K562 (cell line): Measurements from ENCODE around the gene IRF4. TPM values are rescaled to one million over a fixed set of nuclear protein-coding genes. Genes with fewer than 3 reads are reported as not detected.

ENCODE experiments used
- ATAC-seq: fragments of 200-7000 bp; cut with Tn5 transposase; 3 replicates; pipeline ENCODE4 v1.9.1; 2020; ENCODE audit warnings: moderate library complexity
- BruUV-seq: library from RNA; stranded (reverse); fragments of 400-500 nt; replicated peaks from 2 replicates; lab custom pipeline; 2021; lab: Mats Ljungman, UMichigan
- CTCF ChIA-PET: fragments of 300-600 bp; formaldehyde crosslinking; extraction: SDS; loops from one replicate; lab custom pipeline; 2021; ENCODE audit warnings: low intra/inter-chr PET ratio; lab: Yijun Ruan, JAX
- POLR2A ChIA-PET: fragments of 300-600, 350-650 bp; sonication (Branson Sonifier 250); formaldehyde crosslinking; extraction: SDS; loops from one replicate; lab custom pipeline; 2021; ENCODE audit warnings: antibody characterized with exemption, inconsistent platforms; lab: Yijun Ruan, JAX
- DNase-seq, 4 experiments: peaks; one replicate each; pipeline versions ENCODE4 v3.0.0 to v3.0.0-alpha.2; 2011 to 2018; ENCODE audit warnings: low spot score in 3 of 4, mixed read lengths in 3 of 4; ENCODE audit errors: extremely low read depth in 1 of 4
- FAIRE-seq: peaks from 2 replicates; lab custom pipeline; 2011; peaks lifted over from hg19 to GRCh38; lab: Jason Lieb, UNC
- H2AFZ ChIP-seq: 2 replicates; pipeline ENCODE4 v1.6.0; 2011; ENCODE audit warnings: low read depth, low read length, control low read depth, inconsistent platforms
- H3K27ac ChIP-seq: fragments of 200-600 bp; 3 replicates; pipeline ENCODE4 v1.8.0; 2011; ENCODE audit warnings: low read depth, mild to moderate bottlenecking, control low read depth, inconsistent platforms, low read length, moderate library complexity, mixed read lengths; ENCODE audit errors: extremely low read depth
- H3K27me3 ChIP-seq, 2 experiments: fragments of 300-600 bp in 1 of 2; 2 replicates in 1 of 2; 3 replicates in 1 of 2; pipeline versions ENCODE4 v1.6.0 to v1.8.0; 2011; ENCODE audit warnings: inconsistent platforms in 2 of 2, low read length in 2 of 2, mild to moderate bottlenecking in 1 of 2, mixed read lengths in 1 of 2, moderate library complexity in 1 of 2; ENCODE audit not compliant: control insufficient read depth in 2 of 2, insufficient read depth in 2 of 2
- H3K36me3 ChIP-seq: fragments of 300-600 bp; 3 replicates; pipeline ENCODE4 v1.8.0; 2011; ENCODE audit warnings: mild to moderate bottlenecking, low read length, inconsistent platforms; ENCODE audit not compliant: control insufficient read depth, insufficient read depth
- H3K4me1 ChIP-seq, 2 experiments: fragments of 200-600 bp in 1 of 2; replicated peaks in 1 of 2; 2 replicates in 1 of 2; 3 replicates in 1 of 2; pipeline versions ENCODE4 v1.5.1 to v1.8.0; 2011; ENCODE audit warnings: inconsistent platforms in 2 of 2, low read length in 2 of 2, mild to moderate bottlenecking in 1 of 2, mixed read lengths in 1 of 2, moderate library complexity in 1 of 2; ENCODE audit not compliant: control insufficient read depth in 2 of 2, insufficient read depth in 2 of 2
- H3K4me2 ChIP-seq: 2 replicates; pipeline ENCODE4 v1.6.1; 2011; ENCODE audit warnings: low read length, control low read depth, inconsistent platforms, mixed read lengths; ENCODE audit not compliant: insufficient read depth
- H3K4me3 ChIP-seq: fragments of 200-600 bp; sonication (generic), shearing (Covaris generic); 2 replicates; pipeline ENCODE4 v1.5.1; 2016; ENCODE audit warnings: control low read depth, inconsistent platforms
- H3K79me2 ChIP-seq: fragments of 200-600 bp; 3 replicates; pipeline ENCODE4 v1.8.0; 2011; ENCODE audit warnings: low read length, inconsistent platforms; ENCODE audit not compliant: control insufficient read depth, insufficient read depth
- H3K9ac ChIP-seq, 2 experiments: 2 replicates each; pipeline versions ENCODE4 v1.6.0 to v1.6.1; 2011; ENCODE audit warnings: low read depth in 2 of 2, low read length in 2 of 2, control low read depth in 1 of 2, inconsistent platforms in 1 of 2, mild to moderate bottlenecking in 1 of 2, mixed read lengths in 1 of 2; ENCODE audit not compliant: insufficient read depth in 1 of 2
- H3K9me1 ChIP-seq: one replicate; pipeline ENCODE4 v1.6.0; 2011; ENCODE audit warnings: inconsistent platforms, mild to moderate bottlenecking, low read length, moderate library complexity; ENCODE audit not compliant: control insufficient read depth, insufficient read depth
- H3K9me3 ChIP-seq: replicated peaks from 2 replicates; pipeline ENCODE4 v1.5.1; 2011; ENCODE audit warnings: low read depth, low read length, inconsistent platforms; ENCODE audit not compliant: control insufficient read depth, insufficient read depth
- H4K20me1 ChIP-seq: replicated peaks from 2 replicates; pipeline ENCODE4 v1.6.1; 2011; ENCODE audit warnings: low read length, inconsistent platforms, mixed read lengths; ENCODE audit not compliant: control insufficient read depth, insufficient read depth
- ATF3 ChIP-seq, 2 experiments: fragments of 450-650 bp in 1 of 2; sonication (generic) in 1 of 2; formaldehyde crosslinking in 1 of 2; IDR thresholded peaks in 1 of 2; conservative IDR thresholded peaks in 1 of 2; 2 replicates each; pipeline versions ENCODE4 v1.6.1 to v1.8.1; 2016 to 2023; ENCODE audit warnings: mild to moderate bottlenecking in 2 of 2, moderate library complexity in 2 of 2, inconsistent platforms in 1 of 2, missing genetic modification reagents in 1 of 2
- BRF2 ChIP-seq: IDR thresholded peaks from 3 replicates; pipeline ENCODE4 v1.6.1; 2011; ENCODE audit warnings: borderline replicate concordance, mild to moderate bottlenecking; ENCODE audit not compliant: insufficient read length, insufficient read depth
- DNMT1 ChIP-seq: fragments of 450-650 bp; IDR thresholded peaks from 2 replicates; pipeline ENCODE4 v1.6.1; 2016; ENCODE audit warnings: antibody characterized with exemption, mild to moderate bottlenecking
- GATA2 ChIP-seq: sonication (generic); formaldehyde crosslinking; IDR thresholded peaks from 2 replicates; pipeline ENCODE4 v1.4.0; 2020; ENCODE audit warnings: mild to moderate bottlenecking, missing genetic modification reagents
- NCOA4 ChIP-seq: fragments of 450-650 bp; IDR thresholded peaks from 2 replicates; pipeline ENCODE4 v1.6.1; 2018; ENCODE audit warnings: mild to moderate bottlenecking; ENCODE audit not compliant: partially characterized antibody
- TRIM24 ChIP-seq, 2 experiments: fragments of 450-650 bp; IDR thresholded peaks; 2 replicates each; pipeline ENCODE4 v1.6.1; 2016
- TSC22D4 ChIP-seq: fragments of 450-650 bp; IDR thresholded peaks from 2 replicates; pipeline ENCODE4 v1.6.1; 2016; ENCODE audit warnings: missing genetic modification characterization, missing biosample characterization, control low read depth
- ZC3H4 ChIP-seq: sonication (generic); formaldehyde crosslinking; IDR thresholded peaks from 2 replicates; pipeline ENCODE4 v1.9.0; 2021; ENCODE audit warnings: missing genetic modification reagents, borderline replicate concordance
- ZNF79 ChIP-seq: fragments of 250-450 bp; sonication (Bioruptor Pico); IDR thresholded peaks from 2 replicates; pipeline ENCODE4 v1.4.0; 2020; ENCODE audit warnings: low read depth, mild to moderate bottlenecking, moderate library complexity
- WGBS: fragments of 100-300 bp; shearing (Covaris generic); methylation state at CpG from one replicate; pipeline ENCODE4 v1.1.6; 2016; ENCODE audit warnings: low coverage, mixed read lengths; ENCODE audit not compliant: insufficient coverage; ENCODE audit errors: missing lambda C conversion rate; 5-methylcytosine and 5-hydroxymethylcytosine counted together
- in situ Hi-C: fragments of 300-500 bp; cut with MboI; formaldehyde crosslinking; loops from 4 replicates; pipeline ENCODE4 v1.15.0; 2018; ENCODE audit warnings: inconsistent platforms, mixed read lengths
- intact Hi-C: fragments of 100-400 bp; cut with micrococcal nuclease; formaldehyde crosslinking; loops from 2 replicates; pipeline ENCODE4 v1.14.2; 2022
- polyA plus RNA-seq, 8 experiments: library from polyadenylated mRNA; depleted of rRNA in 4 of 8; stranded (reverse) in 5 of 8; unstranded in 3 of 8; fragments of >200 nt; fragmentation: Nextera tagmentation in 2 of 8; fragmentation: Illumina TruSeq in 1 of 8; extraction: Ambion mirVana in 2 of 8; extraction: Trizol in 1 of 8; gene quantifications; 2 replicates each; pipeline versions ENCODE4 v1.2.1 to v1.2.3, GENCODE V29; 2011 to 2014; ENCODE audit warnings: inconsistent platforms in 1 of 8, missing spikeins in 1 of 8
- total RNA-seq, 7 experiments: library from RNA; depleted of rRNA in 6 of 7; stranded (reverse); fragments of >200 nt in 6 of 7; fragmentation: Illumina TruSeq in 2 of 7; extraction: Trizol in 2 of 7; gene quantifications; 2 replicates each; pipeline versions ENCODE4 v1.2.1 to v1.2.3, GENCODE V29; 2011 to 2021; ENCODE audit warnings: low replicate concordance in 1 of 7

IRF4 gene
- total and polyA plus RNA-seq, 9 of the 15 experiments (the other 6 are each of a cell fraction or from before 2014, with no cell fraction given) = 0.05 to 0.33 (median 0.09) TPM; not detected in 6

DNA sequence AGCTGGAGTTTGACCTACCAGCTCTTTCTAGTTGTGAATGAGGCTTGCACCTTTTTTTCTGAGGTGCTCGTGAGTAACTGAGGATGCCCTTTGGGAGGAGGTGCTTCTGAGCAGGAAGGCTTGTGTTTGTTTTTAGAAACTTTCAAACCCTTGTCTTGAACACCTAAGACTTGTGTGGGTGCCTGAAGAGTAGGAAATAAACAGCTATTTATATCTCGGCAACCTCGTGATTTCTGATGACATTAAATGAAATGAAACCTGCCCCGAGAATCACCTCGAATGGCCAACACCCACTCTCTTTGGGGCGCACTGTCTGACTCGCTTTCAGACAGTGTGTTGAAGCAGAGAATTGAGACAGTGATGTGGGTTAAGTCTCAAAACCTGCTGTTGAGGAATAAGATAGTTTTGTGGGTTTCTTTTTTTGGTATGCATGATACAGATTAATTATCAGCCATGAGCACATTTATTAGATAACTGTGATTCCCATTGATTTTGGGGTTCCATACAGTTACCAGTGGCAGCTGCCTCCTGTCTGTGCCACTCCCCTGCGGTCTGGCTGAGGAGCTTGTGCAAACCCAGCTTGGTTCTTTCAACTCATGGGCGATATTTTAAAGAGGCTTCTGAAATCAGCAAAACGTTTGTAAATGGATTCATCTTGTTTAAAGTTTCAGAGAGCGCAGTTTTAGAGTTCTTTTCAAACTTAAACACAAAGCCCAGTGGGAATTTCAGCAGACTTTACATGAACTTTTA lies 8.4 kb downstream of the IRF4 start (continued):
- no peak for TF ChIP-seq BRF2
- no peak for TF ChIP-seq TRIM24 (IDR thresholded peaks at IDR 0.05)
- TF ChIP-seq GATA2 = no peak
- TF ChIP-seq TSC22D4 (tag) = no peak
- TF ChIP-seq ZC3H4 = no peak
- TF ChIP-seq NCOA4 = no peak
- TF ChIP-seq DNMT1 = no peak

DNA sequence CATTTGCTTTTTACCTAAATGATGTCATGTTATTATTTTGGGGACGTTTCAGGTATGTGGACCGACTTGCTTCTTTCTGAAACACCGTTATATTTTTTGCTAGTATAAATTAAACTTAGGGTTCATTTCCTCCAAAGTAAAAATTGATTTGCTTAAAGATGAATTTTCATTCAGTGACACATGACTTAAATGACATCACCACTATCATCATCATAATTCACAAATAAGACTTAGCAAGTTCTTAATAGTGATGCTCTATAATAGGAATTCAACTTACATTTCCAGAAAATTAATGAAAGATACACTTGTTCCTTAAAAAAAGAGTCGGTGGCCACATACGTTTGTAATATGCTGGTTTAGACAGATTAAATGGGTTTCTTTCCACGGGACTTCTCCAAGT lies 9.3 kb downstream of the IRF4 start:
- H3K4me1 ChIP-seq = no peaks in the 10 kb centered on the region
- no peaks in the 10 kb centered on the region for H3K36me3 ChIP-seq
- no TSS peak for BruUV-seq
- no peak for FAIRE-seq
- in situ Hi-C loops (loop anchor here (10.0 kb wide), 1 partner anchor 186 kb away; no protein-coding TSS in a partner anchor), intact Hi-C loops (no loop called here)
- H3K27me3 ChIP-seq = peaks cover 67 to 74% of the 10 kb centered on the region in 2 experiments
- H3K4me2 ChIP-seq = no peak overlapping the region
- POLR2A ChIA-PET = no interaction called here
- H3K9me1 ChIP-seq = no peaks in the 10 kb centered on the region
- H3K9me3 ChIP-seq = no peaks in the 10 kb centered on the region
- no peak overlapping the region for H2AFZ ChIP-seq
- TF ChIP-seq ATF3 (IDR thresholded peaks at IDR 0.05) = peak; percentile 39
- no peak for TF ChIP-seq ATF3 (CRISPR knock-in tag; conservative IDR thresholded peaks at IDR 0.05)
- TF ChIP-seq ZNF79 (CRISPR knock-in tag) = no peak
- H3K9ac ChIP-seq = no peak overlapping the region
- H4K20me1 ChIP-seq = no peaks in the 10 kb centered on the region; the same call in 1 of the 2 replicates
- CTCF ChIA-PET = no interaction called here
- ATAC-seq = no peak
- H3K4me3 ChIP-seq = no peak overlapping the region
- DNase-seq = no peak
- H3K79me2 ChIP-seq = no peaks in the 10 kb centered on the region
- H3K27ac ChIP-seq = no peak overlapping the region
- WGBS = 0% methylated on average over 6 of the region's 6 CpGs
